Measurements from ENCODE around the gene GINS3. TPM values are rescaled to one million over a fixed set of nuclear protein-coding genes. Genes with fewer than 3 reads are reported as not detected.

GINS3 gene
- total RNA-seq, 1 donor from 2014 or later, result 6.4 TPM

DNA sequence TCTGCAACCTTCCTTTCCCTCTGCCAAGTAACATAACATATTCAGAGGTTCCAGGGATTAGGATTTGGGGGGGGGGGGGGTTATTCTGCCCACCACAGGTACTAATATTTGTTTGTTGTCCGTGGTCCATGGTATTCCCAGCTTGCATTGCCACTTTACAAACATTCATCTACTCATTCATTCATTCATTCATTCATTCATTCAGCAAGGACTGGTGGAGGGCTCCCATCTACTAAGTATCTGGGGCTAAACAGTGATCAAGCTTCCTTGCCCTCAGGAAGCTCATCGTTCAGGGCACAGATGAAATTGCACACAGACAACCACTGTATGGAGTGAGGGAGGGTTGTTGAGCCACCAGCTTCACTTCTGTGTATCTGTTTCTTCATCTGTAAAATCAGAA, 61.9 kb downstream of the GINS3 start:
- H3K27me3 ChIP-seq (ENCODE audit: control insufficient read depth, insufficient read depth, low read length), result peaks cover 6% of the 10 kb centered on the region
- TF ChIP-seq, protein P1, sequence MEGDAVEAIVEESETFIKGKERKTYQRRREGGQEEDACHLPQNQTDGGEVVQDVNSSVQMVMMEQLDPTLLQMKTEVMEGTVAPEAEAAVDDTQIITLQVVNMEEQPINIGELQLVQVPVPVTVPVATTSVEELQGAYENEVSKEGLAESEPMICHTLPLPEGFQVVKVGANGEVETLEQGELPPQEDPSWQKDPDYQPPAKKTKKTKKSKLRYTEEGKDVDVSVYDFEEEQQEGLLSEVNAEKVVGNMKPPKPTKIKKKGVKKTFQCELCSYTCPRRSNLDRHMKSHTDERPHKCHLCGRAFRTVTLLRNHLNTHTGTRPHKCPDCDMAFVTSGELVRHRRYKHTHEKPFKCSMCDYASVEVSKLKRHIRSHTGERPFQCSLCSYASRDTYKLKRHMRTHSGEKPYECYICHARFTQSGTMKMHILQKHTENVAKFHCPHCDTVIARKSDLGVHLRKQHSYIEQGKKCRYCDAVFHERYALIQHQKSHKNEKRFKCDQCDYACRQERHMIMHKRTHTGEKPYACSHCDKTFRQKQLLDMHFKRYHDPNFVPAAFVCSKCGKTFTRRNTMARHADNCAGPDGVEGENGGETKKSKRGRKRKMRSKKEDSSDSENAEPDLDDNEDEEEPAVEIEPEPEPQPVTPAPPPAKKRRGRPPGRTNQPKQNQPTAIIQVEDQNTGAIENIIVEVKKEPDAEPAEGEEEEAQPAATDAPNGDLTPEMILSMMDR (IDR thresholded peaks at IDR 0.05; ENCODE audit: insufficient read depth, low read length, poor library complexity, severe bottlenecking), result no peak
- H3K36me3 ChIP-seq (ENCODE audit: control insufficient read depth, insufficient read depth, low read length), result no peaks in the 10 kb centered on the region
- H3K4me3 ChIP-seq (ENCODE audit: low read depth, low read length), result no peak overlapping the region
- no peak for DNase-seq (ENCODE audit: low read depth)

DNA sequence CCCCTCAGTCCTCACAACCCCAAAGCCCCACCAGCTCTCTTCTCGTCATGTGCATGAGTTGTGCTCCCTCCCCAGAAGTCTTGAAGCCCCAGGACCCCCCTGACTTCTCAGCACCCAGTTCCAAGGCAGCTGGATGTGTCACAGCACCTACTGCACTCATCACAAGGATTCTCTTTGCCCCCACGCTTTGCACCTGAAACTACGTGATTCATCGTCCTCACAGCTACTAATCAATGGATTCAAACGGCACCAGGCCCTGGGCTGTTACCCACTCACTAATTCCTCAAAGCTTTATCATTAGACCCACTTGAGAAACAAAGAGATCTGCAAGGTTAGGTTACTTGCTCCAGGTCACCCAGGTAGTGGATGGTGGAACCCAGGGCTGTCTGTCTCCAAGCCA, 62.6 kb downstream of the GINS3 start:
- no peaks in the 10 kb centered on the region for H3K36me3 ChIP-seq (ENCODE audit: control insufficient read depth, insufficient read depth, low read length)
- no peak for DNase-seq (ENCODE audit: low read depth)
- TF ChIP-seq, protein P1 (IDR thresholded peaks at IDR 0.05; ENCODE audit: insufficient read depth, low read length, poor library complexity, severe bottlenecking), result no peak
- H3K4me3 ChIP-seq (ENCODE audit: low read depth, low read length), result no peak overlapping the region
- H3K27me3 ChIP-seq (ENCODE audit: control insufficient read depth, insufficient read depth, low read length), result peaks cover 6% of the 10 kb centered on the region

Other genes with a start within 250 kb of the GINS3 start
- 52.9 and 54.8 TPM in 2 replicates for gene CSNK2A2, start 194.4 kb upstream of the GINS3 start, total RNA-seq
- gene PRSS54, start 97.4 kb upstream of the GINS3 start, total RNA-seq, result not detected in 2 replicates
- gene NDRG4, start 107.7 kb downstream of the GINS3 start, total RNA-seq, result 30.1 and 38.7 TPM in 2 replicates
- gene SETD6, start 123.0 kb downstream of the GINS3 start, total RNA-seq, result 12.5 and 32.1 TPM in 2 replicates
- 124 and 132 TPM in 2 replicates for gene CNOT1, start 237.4 kb downstream of the GINS3 start, total RNA-seq

All from kidney epithelial cell (primary cell).